ENCODE measurements around the gene SLCO4A1. TPM values are rescaled to one million over a fixed set of nuclear protein-coding genes. Genes with fewer than 3 reads are reported as not detected.

SLCO4A1 gene
- total RNA-seq, 1 donor from 2014 or later = 160 TPM

GRCh38 chr20:62716941-62717310 lies 74.6 kb downstream of the SLCO4A1 start:
- intact Hi-C loops (cut with DNase I) = no loop called here
- Histone ChIP-seq H3K27ac (no peak overlapping the region), H3K36me3 (no peaks in the 10 kb centered on the region), H3K4me3 (no peak overlapping the region), H3K27me3 (no peaks in the 10 kb centered on the region), H3K9me3 (peaks cover 0 to 8% of the 10 kb centered on the region in 2 donors), H3K4me1 (no peaks in the 10 kb centered on the region)
- DNase-seq (ENCODE audit: low spot score in 2 of 2) = no peak
- TF ChIP-seq, protein P1, sequence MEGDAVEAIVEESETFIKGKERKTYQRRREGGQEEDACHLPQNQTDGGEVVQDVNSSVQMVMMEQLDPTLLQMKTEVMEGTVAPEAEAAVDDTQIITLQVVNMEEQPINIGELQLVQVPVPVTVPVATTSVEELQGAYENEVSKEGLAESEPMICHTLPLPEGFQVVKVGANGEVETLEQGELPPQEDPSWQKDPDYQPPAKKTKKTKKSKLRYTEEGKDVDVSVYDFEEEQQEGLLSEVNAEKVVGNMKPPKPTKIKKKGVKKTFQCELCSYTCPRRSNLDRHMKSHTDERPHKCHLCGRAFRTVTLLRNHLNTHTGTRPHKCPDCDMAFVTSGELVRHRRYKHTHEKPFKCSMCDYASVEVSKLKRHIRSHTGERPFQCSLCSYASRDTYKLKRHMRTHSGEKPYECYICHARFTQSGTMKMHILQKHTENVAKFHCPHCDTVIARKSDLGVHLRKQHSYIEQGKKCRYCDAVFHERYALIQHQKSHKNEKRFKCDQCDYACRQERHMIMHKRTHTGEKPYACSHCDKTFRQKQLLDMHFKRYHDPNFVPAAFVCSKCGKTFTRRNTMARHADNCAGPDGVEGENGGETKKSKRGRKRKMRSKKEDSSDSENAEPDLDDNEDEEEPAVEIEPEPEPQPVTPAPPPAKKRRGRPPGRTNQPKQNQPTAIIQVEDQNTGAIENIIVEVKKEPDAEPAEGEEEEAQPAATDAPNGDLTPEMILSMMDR (IDR thresholded peaks at IDR 0.05) = no peak

DNA sequence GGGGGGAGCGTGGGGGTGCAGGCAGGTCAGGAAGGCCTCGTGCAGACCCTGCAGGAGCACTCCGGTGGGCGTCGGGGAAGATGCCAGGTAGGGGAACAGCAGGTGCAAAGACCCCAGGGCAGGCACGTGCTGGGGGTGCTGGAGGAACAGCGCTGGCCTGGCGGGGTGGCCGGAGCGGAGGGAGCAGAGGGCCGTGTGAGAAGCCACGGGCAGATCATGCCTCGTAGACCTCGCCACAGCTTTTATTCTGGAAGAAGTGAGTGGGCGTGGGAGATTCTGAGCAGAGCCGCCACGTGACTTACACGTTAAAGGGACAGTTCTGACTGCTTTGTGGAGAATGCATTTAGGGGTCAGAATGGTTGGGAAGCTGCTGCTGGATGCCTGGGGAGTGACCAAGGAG lies 75.6 kb downstream of the SLCO4A1 start:
- Histone ChIP-seq H3K9me3 (peaks cover 0 to 8% of the 10 kb centered on the region in 2 donors), H3K27me3 (no peaks in the 10 kb centered on the region), H3K27ac (no peak overlapping the region), H3K4me1 (no peaks in the 10 kb centered on the region), H3K36me3 (no peaks in the 10 kb centered on the region), H3K4me3 (no peak overlapping the region)
- TF ChIP-seq, protein P1 (IDR thresholded peaks at IDR 0.05) = no peak
- intact Hi-C loops (cut with DNase I) = no loop called here
- no peak for DNase-seq (ENCODE audit: low spot score in 2 of 2)

DNA sequence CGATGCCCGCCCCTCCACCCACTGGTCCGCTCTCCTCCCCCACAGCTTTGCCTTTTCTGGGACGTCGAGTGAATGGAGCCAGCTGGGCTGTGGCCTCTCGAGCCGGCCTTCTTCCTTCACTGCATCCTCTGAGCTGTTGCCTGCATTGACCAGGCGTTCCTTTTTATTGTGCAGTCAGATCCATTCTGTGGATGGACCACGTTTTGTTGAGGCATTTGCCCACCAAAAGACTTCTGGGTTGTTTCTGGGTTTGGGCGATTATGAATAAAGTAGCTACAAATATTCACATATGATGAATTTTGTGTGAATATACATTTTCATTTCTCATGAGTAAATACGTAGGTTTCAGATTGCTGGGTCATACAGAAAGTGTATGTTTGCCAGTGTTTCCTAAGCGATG lies 76.2 kb downstream of the SLCO4A1 start:
- H3K4me1 ChIP-seq = no peaks in the 10 kb centered on the region
- intact Hi-C loops (cut with DNase I) = no loop called here
- TF ChIP-seq, protein P1 (IDR thresholded peaks at IDR 0.05) = no peak

GRCh38 chr20:62719250-62719935 lies 77.1 kb downstream of the SLCO4A1 start:
- no peak overlapping the region for H3K27ac ChIP-seq
- TF ChIP-seq, protein P1 (IDR thresholded peaks at IDR 0.05) = no peak
- H3K4me3 ChIP-seq = no peak overlapping the region
- no peaks in the 10 kb centered on the region for H3K27me3 ChIP-seq
- H3K9me3 ChIP-seq = peaks cover 0 to 8% of the 10 kb centered on the region in 2 donors
- H3K4me1 ChIP-seq = no peaks in the 10 kb centered on the region
- H3K36me3 ChIP-seq = no peaks in the 10 kb centered on the region
- DNase-seq (ENCODE audit: low spot score in 2 of 2) = no peak
- intact Hi-C loops (cut with DNase I) = no loop called here

More for the DNA sequence above, 76.2 kb downstream of the SLCO4A1 start:
- Histone ChIP-seq H3K36me3 (no peaks in the 10 kb centered on the region), H3K27ac (no peak overlapping the region), H3K4me3 (no peak overlapping the region), H3K27me3 (no peaks in the 10 kb centered on the region), H3K9me3 (peaks cover 0 to 8% of the 10 kb centered on the region in 2 donors)
- no peak for DNase-seq (ENCODE audit: low spot score in 2 of 2)

Other genes with a start within 250 kb of the SLCO4A1 start
- 0.43 TPM for gene CABLES2, start 235.2 kb upstream of the SLCO4A1 start, total RNA-seq
- gene RBBP8NL, start 215.0 kb upstream of the SLCO4A1 start, total RNA-seq = not detected
- gene GATA5, start 166.5 kb upstream of the SLCO4A1 start, total RNA-seq = not detected
- gene NTSR1, start 66.3 kb downstream of the SLCO4A1 start, total RNA-seq = not detected
- gene MRGBP, start 154.0 kb downstream of the SLCO4A1 start, total RNA-seq = 5.7 TPM
- gene OGFR, start 162.3 kb downstream of the SLCO4A1 start, total RNA-seq = 77.4 TPM
- 13.8 TPM for gene COL9A3, start 174.5 kb downstream of the SLCO4A1 start, total RNA-seq
- gene TCFL5, start 219.3 kb downstream of the SLCO4A1 start, total RNA-seq = 1.1 TPM

Measured in ascending aorta (tissue), 2 donors.